ENCODE data around the gene LCTL. TPM values are rescaled to one million over a fixed set of nuclear protein-coding genes. Genes with fewer than 3 reads are reported as not detected.

LCTL gene
- total and polyA plus RNA-seq, 12 donors: 0.03 to 0.16 TPM; not detected in 10

- Histone ChIP-seq H3K4me3 (no peak overlapping the region), H3K36me3 (replicated peaks in 1 of 2) (no peaks in the 10 kb centered on the region), H3K27me3 (peaks cover 10% of the 10 kb centered on the region), H3K27ac (no peak overlapping the region), H3K4me1 (replicated peaks in 1 of 2) (no peaks in the 10 kb centered on the region), H3K9me3 (replicated peaks in 1 of 3) (no peaks in the 10 kb centered on the region)
- no peak for TF ChIP-seq CTCF (IDR thresholded peaks at IDR 0.05)
- no peak for TF ChIP-seq POLR2A (IDR thresholded peaks at IDR 0.05)
- intact Hi-C loops (cut with DNase I): no loop called here
- WGBS, 4 donors: 67 to 79% (median 72%) methylated on average over 3 of the region's 3 CpGs
- DNase-seq: peak in 1 of 7 donors; percentile 7
Measured at GRCh38 chr15:66580643-66581042, 14.8 kb upstream of the LCTL start.

GRCh38 chr15:66578286-66578875 lies 12.6 kb upstream of the LCTL start:
- H3K27me3 ChIP-seq: no peaks in the 10 kb centered on the region
- H3K9me3 ChIP-seq (replicated peaks in 1 of 3): no peaks in the 10 kb centered on the region
- H3K36me3 ChIP-seq (replicated peaks in 1 of 2): no peaks in the 10 kb centered on the region
- intact Hi-C loops (cut with DNase I): no loop called here
- no peaks in the 10 kb centered on the region for H3K4me1 ChIP-seq (replicated peaks in 1 of 2)
- DNase-seq: no peak
- WGBS, 4 donors: 57 to 72% (median 67%) methylated on average over 7 to 10 of the region's 10 CpGs
- H3K4me3 ChIP-seq: no peak overlapping the region
- H3K27ac ChIP-seq: no peak overlapping the region
- no peak for TF ChIP-seq CTCF (IDR thresholded peaks at IDR 0.05)
- TF ChIP-seq POLR2A (IDR thresholded peaks at IDR 0.05): no peak

GRCh38 chr15:66574596-66574950 lies 8.8 kb upstream of the LCTL start:
- no peaks in the 10 kb centered on the region for H3K9me3 ChIP-seq (replicated peaks in 1 of 3)
- no peaks in the 10 kb centered on the region for H3K27me3 ChIP-seq
- intact Hi-C loops (cut with DNase I): no loop called here
- DNase-seq: no peak
- H3K27ac ChIP-seq: no peak overlapping the region
- no peaks in the 10 kb centered on the region for H3K36me3 ChIP-seq (replicated peaks in 1 of 2)
- H3K4me3 ChIP-seq: no peak overlapping the region
- TF ChIP-seq CTCF (IDR thresholded peaks at IDR 0.05) (no peak), POLR2A (IDR thresholded peaks at IDR 0.05) (no peak)
- 70 to 91% (median 86%) methylated on average over 2 of the region's 2 CpGs for WGBS, 4 donors
- H3K4me1 ChIP-seq (replicated peaks in 1 of 2): no peaks in the 10 kb centered on the region

- no peak for DNase-seq
- whole genome bisulfite sequencing, 4 donors: 63 to 77% (median 75%) methylated on average over 10 of the region's 10 CpGs
- H3K9me3 ChIP-seq (replicated peaks in 1 of 3): no peaks in the 10 kb centered on the region
- no peak overlapping the region for H3K27ac ChIP-seq
- H3K27me3 ChIP-seq: no peaks in the 10 kb centered on the region
- intact Hi-C loops (cut with DNase I): no loop called here
- no peak for TF ChIP-seq POLR2A (IDR thresholded peaks at IDR 0.05)
- TF ChIP-seq CTCF (IDR thresholded peaks at IDR 0.05): no peak
- H3K36me3 ChIP-seq (replicated peaks in 1 of 2): no peaks in the 10 kb centered on the region
- no peaks in the 10 kb centered on the region for H3K4me1 ChIP-seq (replicated peaks in 1 of 2)
- no peak overlapping the region for H3K4me3 ChIP-seq
Measured at GRCh38 chr15:66573719-66574595, 8.2 kb upstream of the LCTL start.
